HG03354 (cell line): ENCODE results near the gene AMER1.
A peak's percentile ranks its signal among the peaks of the same experiment; 100 is the strongest.

Source experiments
- ATAC-seq: cut with Tn5 transposase; IDR thresholded peaks from one replicate; pipeline ENCODE4 v1.9.1; 2021; ENCODE audit warnings: mild to moderate bottlenecking; ENCODE audit not compliant: unreplicated experiment, poor library complexity, severe bottlenecking

Gene AMER1

GRCh38 chrX:64186974-64187761 lies 18.3 kb downstream of the AMER1 start:
- no peak for ATAC-seq

GRCh38 chrX:64184396-64184795 lies 21.1 kb downstream of the AMER1 start:
- ATAC-seq, result no peak

GRCh38 chrX:64182208-64182607 lies 23.3 kb downstream of the AMER1 start:
- ATAC-seq, result no peak

GRCh38 chrX:64176876-64177275 lies 28.6 kb downstream of the AMER1 start:
- ATAC-seq, result no peak

- peak; percentile 73 for ATAC-seq
Observed at GRCh38 chrX:64169988-64170387, 35.5 kb downstream of the AMER1 start.

- ATAC-seq, result no peak
Observed at GRCh38 chrX:64152857-64153256, 52.7 kb downstream of the AMER1 start.

GRCh38 chrX:64151911-64152310 lies 53.6 kb downstream of the AMER1 start:
- ATAC-seq, result no peak

GRCh38 chrX:64150775-64151174 lies 54.7 kb downstream of the AMER1 start:
- ATAC-seq, result no peak
